DMS 273 treated with DMSO at 0.1 percent for 48 hours (cell line): ENCODE measurements around the gene CD6.

Experiments
- DNase-seq: peaks from one replicate; lab custom pipeline; 2025; lab: John Stamatoyannopoulos, UW

CD6 gene

DNA sequence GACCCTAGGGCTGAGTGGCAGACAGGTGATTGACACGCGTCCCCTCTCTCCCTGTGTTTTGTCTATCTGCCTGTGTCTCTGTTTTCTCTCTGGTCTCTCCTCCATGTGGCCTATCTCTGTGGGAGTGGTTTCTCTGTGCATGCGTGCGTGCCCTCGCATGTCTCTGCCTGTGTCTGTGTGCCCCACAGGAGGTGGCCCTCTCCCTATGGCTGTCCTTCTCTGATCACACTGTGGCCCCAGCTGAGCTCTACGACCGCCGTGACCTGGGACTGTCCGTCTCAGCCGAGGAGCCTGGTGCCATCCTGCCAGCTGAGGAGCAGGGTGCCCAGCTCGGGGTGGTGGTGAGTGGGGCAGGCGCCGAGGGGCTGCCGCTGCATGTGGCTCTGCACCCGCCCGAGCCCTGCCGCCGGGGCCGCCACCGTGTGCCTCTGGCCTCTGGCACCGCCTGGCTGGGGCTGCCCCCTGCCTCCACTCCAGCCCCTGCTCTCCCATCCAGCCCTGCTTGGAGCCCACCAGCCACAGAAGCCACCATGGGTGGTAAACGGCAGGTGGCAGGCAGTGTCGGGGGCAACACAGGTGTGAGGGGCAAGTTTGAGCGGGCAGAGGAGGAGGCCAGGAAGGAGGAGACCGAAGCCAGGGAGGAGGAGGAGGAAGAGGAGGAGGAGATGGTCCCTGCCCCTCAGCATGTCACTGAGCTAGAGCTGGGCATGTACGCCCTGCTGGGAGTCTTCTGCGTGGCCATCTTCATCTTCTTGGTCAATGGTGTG lies 35.6 kb upstream of the CD6 start:
- no peak for DNase-seq

DNA sequence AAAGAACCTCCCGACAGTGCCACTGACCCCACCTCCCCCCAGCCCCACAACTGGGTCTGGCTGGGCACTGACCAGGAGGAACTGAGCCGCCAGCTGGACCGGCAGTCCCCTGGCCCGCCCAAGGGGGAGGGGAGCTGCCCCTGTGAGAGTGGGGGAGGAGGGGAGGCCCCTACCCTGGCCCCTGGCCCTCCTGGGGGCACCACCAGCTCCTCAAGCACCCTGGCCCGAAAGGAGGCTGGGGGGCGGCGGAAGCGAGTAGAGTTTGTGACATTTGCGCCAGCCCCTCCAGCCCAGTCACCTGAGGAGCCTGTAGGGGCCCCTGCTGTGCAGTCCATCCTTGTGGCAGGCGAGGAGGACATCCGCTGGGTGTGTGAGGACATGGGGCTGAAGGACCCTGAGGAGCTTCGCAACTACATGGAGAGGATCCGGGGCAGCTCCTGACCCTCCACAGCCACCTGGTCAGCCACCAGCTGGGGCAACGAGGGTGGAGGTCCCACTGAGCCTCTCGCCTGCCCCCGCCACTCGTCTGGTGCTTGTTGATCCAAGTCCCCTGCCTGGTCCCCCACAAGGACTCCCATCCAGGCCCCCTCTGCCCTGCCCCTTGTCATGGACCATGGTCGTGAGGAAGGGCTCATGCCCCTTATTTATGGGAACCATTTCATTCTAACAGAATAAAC lies 34.9 kb upstream of the CD6 start:
- DNase-seq, result no peak

DNA sequence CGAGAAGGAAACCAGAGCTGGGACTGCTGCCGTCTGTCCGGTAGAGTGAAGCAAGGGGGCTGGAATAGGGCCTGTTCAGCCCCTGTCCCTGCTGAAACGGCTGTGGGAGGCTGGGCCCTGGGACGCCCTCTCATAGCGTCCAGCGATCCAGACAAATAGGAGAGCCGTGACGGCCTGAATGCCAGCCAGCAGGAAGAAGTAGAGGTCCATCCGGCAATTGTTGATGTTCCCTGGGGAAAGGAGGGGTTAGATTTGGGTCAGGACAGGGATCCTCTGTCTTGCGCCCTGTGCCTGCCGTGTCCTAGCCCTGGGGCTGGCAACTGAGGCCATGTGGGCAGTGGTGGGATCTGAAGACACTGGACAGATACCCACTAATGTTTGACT lies 34.3 kb upstream of the CD6 start:
- DNase-seq, result no peak

DNA sequence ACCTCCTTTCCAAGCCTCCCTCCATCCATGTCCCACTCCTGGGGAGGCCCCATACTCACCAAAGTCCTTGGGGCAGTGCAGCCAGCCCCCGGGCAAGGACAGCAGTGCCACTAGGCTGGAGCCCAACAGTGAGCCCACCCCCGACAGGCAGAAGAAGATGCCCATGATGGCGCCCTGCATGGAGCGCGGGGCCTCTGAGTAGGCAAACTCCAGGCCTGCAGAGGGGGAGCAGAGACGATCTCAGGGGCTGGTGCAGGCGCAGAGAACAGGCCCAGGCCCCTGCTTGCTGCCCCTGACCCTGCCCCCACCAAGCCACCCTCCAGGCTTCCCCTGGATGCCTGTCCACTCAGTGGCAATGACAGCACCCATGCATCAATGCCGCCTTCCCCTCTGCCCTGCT lies 33.7 kb upstream of the CD6 start:
- no peak for DNase-seq

DNA sequence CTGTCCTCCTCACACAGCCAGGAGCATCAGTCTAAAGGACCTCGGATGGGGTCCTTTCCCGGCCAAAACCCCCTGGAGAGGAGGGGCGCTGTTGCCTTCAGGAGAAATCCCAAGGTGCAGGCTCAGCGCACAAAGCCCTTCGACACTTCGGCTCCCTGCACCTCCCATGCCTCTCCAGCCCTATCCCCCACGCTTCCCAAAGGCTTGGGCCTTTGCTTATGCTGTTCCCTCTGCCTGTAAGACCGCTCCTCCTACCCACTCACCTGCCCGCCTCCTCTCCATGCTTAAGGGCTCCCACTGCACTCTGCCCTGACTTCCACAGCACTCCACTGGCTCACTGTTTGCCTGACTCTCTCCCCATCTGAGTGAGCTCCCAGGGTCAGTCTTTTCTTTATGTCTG lies 33.0 kb upstream of the CD6 start:
- no peak for DNase-seq

DNA sequence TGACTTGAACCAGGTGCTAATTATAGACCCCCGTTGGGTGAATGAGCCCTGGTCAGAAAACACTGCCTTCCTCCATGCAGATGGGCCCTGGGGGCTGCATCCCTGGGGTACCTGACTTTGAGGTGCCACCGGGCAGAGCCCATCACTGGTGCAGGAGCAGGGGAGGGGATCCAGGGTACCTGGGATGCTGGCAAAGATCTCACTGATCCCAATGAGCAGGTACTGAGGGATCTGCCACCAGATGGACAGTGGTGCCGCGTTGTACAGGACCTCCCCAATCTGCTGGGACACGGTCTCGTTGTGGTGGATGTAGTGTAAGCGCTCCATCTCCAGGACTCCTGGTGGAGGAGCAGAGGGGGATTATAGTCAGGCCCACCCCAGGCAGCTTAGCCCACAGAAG lies 32.2 kb upstream of the CD6 start:
- no peak for DNase-seq

DNA sequence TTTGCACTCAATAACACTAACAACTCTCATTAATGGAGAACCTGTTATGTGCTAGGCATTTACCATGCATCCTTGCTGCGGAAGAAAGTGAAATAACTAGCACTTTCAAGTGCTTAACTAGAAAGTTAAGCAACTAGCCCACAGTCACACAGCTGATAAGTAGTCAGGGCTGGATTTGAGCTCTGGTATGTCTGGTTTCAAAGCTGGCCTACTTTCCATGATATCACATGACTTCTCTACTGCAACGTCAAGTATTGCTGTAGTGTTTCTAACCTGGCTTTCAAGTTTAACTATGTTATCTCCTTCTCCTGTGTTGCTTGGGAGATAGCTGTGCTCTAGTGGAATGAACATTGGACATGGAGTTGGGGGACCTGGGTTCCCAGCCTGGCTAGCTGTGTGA lies 31.6 kb upstream of the CD6 start:
- no peak for DNase-seq

DNA sequence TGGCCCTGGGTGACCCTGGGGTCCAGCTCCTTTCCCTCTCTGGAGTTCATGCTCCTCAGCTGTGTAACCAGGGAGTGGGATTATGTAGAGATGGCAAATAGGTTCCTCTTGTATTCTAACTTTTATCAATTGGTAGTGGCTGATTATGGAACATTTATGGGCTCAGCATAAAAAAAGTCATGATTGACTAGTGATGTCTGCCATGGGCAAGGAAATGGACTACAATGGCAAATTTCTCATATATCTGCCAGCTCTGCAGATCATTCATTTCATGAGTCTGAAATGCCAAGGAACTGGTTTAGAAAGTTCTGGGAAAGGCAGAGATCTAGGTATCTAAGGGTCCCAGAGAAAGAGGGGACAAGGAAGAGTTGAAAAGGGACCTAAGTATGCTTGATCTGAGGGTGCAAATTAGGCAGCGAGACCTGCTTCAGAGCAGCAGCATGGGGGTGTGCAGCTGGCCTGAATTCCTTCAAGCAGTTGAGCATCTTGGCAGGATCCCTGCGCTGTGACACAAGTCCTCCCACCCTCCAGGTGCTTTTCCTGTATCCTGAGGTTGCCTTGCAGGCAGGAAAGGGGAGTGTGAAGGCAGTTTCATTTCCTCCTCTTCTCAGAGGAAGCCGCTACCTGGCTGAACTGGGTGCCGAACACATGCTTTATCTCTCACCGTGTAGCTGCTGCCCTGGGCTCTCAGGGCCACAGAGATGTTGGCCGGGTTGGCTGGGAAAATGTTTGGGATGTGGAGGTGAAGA lies 29.9 kb upstream of the CD6 start:
- DNase-seq, result no peak

DNA sequence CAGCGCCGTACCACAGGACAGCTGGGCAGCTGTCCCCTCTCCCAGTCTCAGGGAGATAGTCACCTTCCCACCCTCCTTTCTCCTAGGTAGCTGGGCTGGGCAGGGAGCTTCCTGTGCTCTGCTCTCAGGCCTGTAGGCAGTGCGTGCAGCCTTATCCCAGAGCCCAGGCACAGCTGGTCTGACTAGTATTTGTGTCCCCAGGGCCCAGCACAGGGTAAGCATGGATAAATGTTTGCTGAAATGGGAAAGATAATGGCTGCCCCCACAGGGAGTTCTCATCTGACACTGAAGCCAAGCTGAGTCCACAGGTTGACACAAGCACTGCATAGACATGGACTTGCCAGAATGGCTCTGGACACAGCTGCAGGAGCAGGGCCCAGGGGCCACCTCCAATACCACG lies 29.3 kb upstream of the CD6 start:
- DNase-seq, result no peak

DNA sequence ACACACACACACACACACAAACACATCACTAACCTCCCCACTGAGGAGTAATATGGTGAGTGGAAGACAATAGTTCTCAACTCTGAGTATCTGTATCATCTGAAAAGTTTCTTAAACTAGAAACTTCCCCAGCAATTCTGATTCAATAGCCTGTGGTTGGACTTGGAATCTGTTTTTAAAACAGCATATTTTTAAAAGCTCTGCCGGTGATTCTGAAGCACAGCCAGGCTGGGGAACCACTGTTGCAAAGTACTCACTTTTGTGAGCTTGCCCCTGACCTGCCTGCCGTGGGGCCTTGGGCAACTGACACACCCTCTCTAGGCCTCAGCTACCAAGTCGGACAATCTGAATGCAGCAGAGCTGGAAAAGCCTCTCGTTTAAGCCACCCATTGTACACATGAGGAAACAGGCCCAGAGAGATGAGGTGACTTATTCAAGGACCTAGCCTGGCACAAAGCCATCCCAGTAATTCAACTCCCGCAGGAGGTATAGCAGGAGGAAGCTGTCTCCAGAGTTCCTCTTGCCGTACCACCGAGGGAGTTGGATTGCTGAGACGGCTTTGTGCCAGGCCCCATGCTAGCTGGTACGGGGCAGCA lies 28.4 kb upstream of the CD6 start:
- DNase-seq, result no peak

DNA sequence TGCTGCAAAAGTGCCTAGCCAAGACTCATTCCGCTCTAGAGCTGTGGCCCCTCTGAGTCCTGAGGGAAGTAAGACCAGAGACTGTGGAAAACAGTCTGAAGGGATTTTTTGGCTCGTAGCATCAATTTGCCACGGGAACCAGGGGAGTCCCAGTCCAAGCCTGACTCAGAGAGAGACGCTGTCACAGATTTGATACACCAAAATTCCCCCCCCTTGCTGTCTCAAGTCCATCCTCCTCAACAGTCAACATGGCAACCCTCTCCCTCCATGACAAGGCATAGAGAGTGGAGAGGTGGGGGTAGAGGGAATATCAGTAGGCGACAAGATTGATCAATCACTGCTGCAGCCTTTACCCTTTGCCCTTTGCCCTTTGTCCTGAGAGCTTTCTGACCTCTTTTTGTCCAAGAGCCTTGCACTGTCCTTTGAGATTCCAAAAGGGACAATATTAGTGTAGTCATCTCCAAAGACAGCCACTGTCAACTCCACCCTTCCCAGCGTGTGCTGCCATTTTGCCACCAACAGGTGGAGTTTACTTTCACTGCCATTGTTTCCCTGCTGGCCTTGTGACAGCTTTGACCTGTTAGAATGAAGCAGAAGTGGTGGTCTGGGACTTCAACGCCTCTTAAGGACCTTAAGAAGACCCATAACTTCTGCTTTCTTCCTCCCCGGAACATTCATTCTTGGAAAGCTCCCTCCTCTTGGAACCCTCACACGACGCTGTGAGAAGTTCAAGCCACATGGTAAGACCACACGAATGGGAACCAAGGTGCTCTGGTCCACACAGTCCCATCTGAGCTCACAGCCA lies 26.8 kb upstream of the CD6 start:
- no peak for DNase-seq

DNA sequence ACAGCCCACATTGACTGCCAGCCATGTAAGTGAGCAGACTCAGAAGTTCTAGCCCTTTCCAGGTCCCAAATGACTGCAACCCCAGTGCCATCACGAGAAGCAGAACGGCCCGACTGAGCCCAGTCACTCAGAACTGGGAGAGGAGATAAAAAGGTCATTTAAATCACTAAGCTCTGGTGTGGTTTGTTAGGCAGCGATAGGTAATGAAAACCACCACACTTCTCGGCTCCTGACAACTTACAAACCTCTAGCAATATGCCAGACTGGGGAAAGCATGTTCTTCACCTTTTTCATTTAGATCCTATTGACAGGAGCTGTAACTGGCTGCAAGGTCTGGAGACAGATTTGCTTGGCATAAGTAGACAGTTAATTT lies 26.2 kb upstream of the CD6 start:
- DNase-seq, result no peak

DNA sequence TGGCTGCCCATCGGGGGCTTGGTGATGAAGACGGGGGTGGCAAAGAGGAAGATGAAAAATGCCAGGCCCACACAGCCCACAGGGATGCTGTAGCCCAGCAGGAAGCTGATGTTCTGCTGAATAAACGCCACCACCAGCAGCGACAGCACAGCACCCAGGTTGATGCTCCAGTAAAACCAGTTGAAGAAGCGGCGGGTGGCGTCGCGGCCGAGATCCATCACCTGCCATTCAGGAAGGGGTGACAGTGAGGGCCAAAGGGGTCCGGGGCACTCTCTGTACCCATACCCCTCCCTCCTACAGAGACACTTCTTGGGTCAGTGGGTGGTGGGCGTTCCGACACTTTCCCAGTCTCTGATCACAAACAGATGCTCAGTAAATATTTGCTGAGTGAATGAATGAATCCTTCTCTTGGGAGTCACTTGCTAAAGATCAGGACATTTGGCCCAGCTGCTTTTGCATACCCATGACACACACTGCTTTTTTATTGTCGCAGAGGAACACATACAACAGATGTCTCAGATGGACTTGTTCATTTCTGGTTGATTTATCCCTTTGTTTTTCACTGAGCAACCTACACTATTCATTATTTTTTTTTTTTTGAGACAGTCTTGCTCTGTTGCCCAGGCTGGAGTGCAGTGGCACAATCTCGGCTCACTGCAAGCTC lies 24.7 kb upstream of the CD6 start:
- DNase-seq, result no peak

DNA sequence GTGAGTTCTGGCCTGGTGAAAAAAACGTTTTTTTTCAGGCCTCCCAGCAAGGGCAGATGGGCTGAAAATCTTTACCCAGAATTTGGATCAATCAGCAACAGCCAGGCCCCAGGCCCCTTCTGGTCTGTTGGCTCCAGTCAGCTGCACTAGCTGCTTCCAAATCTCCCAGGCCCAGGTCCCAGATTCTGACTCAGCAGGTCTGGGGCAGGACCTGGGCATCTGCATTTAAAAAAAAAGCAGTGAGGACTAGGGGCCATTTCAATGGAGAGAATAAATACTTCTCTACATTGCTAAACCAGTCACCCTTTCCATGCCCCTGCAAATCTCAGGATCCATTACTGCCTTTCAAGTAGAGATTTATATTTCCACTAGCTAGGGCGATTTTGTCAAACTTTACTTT lies 23.8 kb upstream of the CD6 start:
- no peak for DNase-seq

DNA sequence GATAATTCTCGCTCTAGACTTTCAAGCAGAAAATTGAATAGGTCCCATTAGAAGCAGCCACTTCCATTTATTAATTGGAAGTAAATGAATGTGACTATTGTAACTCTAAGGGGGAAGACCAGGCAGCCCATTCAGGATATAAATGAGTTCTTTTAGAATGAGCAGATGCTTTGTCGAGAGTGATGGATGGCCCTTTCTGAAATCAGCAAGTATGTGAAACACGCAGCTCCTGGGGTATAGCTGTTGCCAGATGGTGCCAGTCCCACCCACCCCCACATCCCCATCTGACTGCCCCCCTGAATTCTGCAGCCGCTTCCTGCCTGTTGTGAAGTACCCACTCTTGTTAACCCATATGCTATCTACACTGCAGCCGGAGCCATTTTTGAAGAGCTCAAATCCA lies 23.2 kb upstream of the CD6 start:
- DNase-seq, result no peak

DNA sequence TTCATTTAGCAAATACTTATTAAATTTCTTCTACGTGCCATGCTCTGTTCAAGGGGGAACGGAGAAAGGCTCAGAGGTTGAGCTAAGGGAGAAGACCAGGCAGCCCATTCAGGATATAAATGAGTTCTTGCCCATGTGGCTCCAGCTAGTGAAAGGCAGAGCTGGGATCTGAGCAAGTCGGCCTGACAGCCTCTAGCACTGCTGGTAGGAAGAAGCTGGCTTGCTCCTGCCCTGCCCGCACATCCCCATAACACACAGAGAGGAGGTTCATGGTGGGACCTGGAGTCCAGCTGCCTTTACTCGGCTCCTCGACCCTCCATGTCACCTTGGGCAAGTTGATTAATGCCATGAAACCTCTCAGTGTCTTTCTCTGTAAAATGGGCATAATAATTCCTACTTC lies 21.5 kb upstream of the CD6 start:
- DNase-seq, result no peak

DNA sequence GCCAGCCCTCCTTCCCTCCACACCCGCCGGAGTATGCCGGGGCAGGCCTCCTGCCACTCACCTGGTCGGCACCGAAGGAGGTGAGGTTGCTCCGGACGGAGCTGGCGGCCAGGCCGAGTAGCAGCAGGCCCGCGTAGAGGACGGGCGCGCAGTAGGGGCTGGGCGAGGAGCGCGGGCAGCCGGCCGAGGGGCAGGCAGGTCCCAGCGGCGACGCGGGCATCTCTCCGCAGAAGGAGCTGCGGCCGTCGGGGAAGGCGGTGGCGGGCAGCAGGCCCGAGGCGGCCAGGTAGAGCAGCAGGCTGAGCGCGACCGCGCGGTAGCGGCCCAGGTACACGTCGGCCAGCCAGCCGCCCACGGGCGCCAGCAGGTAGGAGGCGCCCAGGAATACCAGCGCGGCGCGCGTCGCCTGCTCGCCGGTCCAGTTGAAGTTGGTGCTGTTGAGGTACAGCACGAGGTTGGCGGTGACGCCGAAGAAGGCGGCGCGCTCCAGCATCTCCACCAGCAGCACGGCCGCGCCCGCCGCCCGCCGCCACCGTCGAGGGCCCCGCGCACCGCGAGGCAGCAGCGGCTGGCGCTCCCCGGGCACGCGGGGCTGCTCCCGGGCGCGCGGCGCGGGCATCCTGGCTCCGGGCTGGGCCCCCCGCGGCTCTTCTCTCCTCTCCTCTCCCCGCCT lies 20.4 kb upstream of the CD6 start:
- DNase-seq, result no peak

DNA sequence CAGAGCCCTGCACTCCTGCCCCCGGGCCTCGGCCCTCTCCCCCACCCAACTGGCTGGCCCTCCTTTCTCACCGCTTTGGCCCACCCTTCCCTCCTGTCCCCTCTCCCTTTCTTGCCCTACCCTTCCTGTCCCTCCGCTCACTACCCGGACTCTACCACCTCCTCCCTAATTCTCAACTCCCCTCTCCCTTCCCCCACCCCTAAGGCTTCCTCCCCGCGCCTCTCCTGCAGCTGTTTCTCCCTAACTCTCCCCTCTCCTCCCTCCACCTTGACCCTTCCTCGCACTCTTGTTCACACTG lies 19.9 kb upstream of the CD6 start:
- no peak for DNase-seq

DNA sequence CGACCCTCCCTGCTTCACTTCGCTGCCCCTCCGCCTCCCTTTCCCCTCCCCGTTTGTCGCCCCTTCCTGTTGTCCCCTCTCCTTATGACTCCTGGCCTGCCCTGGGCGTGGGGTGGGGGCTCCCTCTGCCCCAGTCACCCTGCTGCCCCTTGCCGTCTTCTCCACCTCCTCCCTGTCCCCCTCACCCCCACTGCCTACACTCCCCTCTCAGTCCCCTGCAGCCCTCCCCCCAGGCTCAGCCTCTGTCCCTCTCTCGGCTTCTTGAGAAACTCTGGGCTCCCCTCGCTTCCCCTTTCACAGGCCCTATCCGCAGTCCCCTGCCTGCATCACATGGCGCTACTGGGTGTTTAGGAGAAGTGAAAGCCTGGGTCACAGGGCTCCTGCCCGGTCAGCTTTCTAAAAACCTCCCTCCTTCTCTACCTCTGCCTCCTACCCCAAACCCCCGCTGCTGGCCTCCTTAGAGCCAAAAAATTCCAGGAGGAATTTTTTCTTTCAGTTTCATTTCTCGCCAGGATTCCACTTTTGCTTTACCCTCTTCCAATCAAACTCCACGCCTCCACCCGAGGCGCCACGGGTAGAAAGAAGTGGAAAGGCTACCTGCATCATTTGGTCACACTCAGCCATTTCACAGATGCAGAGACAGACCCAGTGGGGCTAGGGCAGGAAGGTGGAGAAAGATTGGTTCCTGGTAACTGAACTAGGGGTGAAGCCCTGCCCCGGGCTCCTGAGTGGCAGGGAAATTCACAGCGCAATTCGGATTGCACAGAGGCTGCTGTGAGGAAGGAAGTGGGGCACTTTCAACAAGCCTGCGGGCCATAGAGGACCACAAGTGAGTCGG lies 19.4 kb upstream of the CD6 start, which contains the start of gene SLC15A3:
SLC15A3 (minus strand) TSS at position 273 of the 838 bp plus-strand sequence. CDS start 625 bp downstream, outside the sequence.
- DNase-seq, result no peak

DNA sequence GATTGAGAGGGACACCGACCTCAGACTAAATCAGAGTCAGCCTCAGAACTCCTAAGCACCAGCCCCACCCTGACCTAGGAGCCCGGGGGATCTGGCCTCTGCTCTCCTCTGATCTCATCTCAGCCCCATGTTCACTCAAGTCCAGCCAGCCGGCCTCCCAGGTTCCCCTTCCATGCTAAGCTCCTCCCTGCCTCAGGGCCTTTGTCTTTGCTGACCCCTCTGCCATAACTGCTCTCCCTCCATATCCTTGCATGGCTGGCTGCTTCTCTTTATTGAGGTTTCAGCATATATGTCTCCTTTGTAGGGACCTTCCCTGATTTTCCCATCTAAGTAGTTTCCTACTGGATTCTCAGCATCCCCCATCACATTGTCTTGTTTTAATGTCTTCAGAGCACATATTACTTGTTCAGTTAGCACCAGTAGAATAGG lies 18.7 kb upstream of the CD6 start:
- no peak for DNase-seq
